Stimulated activated CD8-positive, alpha-beta memory T cell treated with anti-CD3 and anti-CD28 coated beads, Interleukin-12 subunit alpha, Interleukin-12 subunit beta, amount 100 ng/mL, for 24 hours (primary cell): ENCODE results near the gene AIF1L.
A peak's percentile ranks its signal among the peaks of the same experiment; 100 is the strongest.
"Not testable (repeated sequence)": the region's sequence is repeated elsewhere in the genome, so short reads cannot be mapped to it uniquely, and the experiment has no call there.

Experiments used
- DNase-seq: peaks from one replicate; pipeline ENCODE4 v3.0.0-alpha.2; 2020; ENCODE audit errors: extremely low read depth

The AIF1L gene

GRCh38 chr9:131121346-131121745 lies 25.0 kb downstream of the AIF1L start:
- DNase-seq, result no peak

- no peak for DNase-seq
Observed at GRCh38 chr9:131122158-131122557, 25.8 kb downstream of the AIF1L start.

GRCh38 chr9:131125038-131125287 lies 28.6 kb downstream of the AIF1L start:
- DNase-seq, result no peak

GRCh38 chr9:131125288-131126058 lies 29.1 kb downstream of the AIF1L start, which contains the start of gene NUP214:
NUP214 (plus strand) TSS chr9:131125586; CDS start chr9:131125705, 119 bp downstream.
- peak; percentile 98 for DNase-seq

GRCh38 chr9:131126059-131126426 lies 29.7 kb downstream of the AIF1L start:
- no peak for DNase-seq

GRCh38 chr9:131129183-131129582 lies 32.9 kb downstream of the AIF1L start:
- DNase-seq, result no peak

- no peak for DNase-seq
Observed at GRCh38 chr9:131138676-131139075, 42.3 kb downstream of the AIF1L start.

GRCh38 chr9:131140112-131140511 lies 43.8 kb downstream of the AIF1L start:
- DNase-seq, result no peak

GRCh38 chr9:131140550-131140949 lies 44.2 kb downstream of the AIF1L start:
- DNase-seq, result no peak

GRCh38 chr9:131142160-131142559 lies 45.8 kb downstream of the AIF1L start:
- no peak for DNase-seq

GRCh38 chr9:131144201-131144600 lies 47.9 kb downstream of the AIF1L start:
- DNase-seq, result no peak

GRCh38 chr9:131145245-131145644 lies 48.9 kb downstream of the AIF1L start:
- DNase-seq, result no peak

GRCh38 chr9:131146186-131146585 lies 49.9 kb downstream of the AIF1L start:
- DNase-seq, result no peak

- DNase-seq, result no peak
Observed at GRCh38 chr9:131148276-131148675, 51.9 kb downstream of the AIF1L start.

- DNase-seq, result no peak
Observed at GRCh38 chr9:131148966-131149687, 52.8 kb downstream of the AIF1L start.

GRCh38 chr9:131149688-131150053 lies 53.3 kb downstream of the AIF1L start:
- no peak for DNase-seq

GRCh38 chr9:131153595-131153994 lies 57.3 kb downstream of the AIF1L start:
- no peak for DNase-seq

- not testable (repeated sequence) for DNase-seq
Observed at GRCh38 chr9:131158673-131159072, 62.3 kb downstream of the AIF1L start.

- DNase-seq, result no peak
Observed at GRCh38 chr9:131160416-131161112, 64.2 kb downstream of the AIF1L start.

GRCh38 chr9:131161585-131161984 lies 65.3 kb downstream of the AIF1L start:
- DNase-seq, result no peak

GRCh38 chr9:131162886-131163285 lies 66.6 kb downstream of the AIF1L start:
- no peak for DNase-seq

GRCh38 chr9:131165523-131165922 lies 69.2 kb downstream of the AIF1L start:
- no peak for DNase-seq

- DNase-seq, result no peak
Observed at GRCh38 chr9:131167146-131167692, 70.9 kb downstream of the AIF1L start.
